Activated CD8-positive, alpha-beta T cell treated with anti-CD3 and anti-CD28 coated beads for 36 hours (primary cell): ENCODE results near the gene ZSWIM5. TPM values are rescaled to one million over a fixed set of nuclear protein-coding genes. Genes with fewer than 3 reads are reported as not detected.
"Not testable (repeated sequence)": the region's sequence is repeated elsewhere in the genome, so short reads cannot be mapped to it uniquely, and the experiment has no call there.

Experiments used
- ATAC-seq: fragments of 200-7000 bp; cut with Tn5 transposase; one replicate; pipeline ENCODE4 v1.10.0; 2021; ENCODE audit warnings: mild to moderate bottlenecking, moderate library complexity
- CTCF ChIA-PET: fragments of 350-600 bp; sonication (Branson Sonifier 250); formaldehyde crosslinking; loops from one replicate; lab custom pipeline; 2021; ENCODE audit warnings: antibody characterized with exemption; lab: Charles Lee
- POLR2A ChIA-PET: fragments of 350-600 bp; sonication (Branson Sonifier 250); formaldehyde crosslinking; loops from one replicate; lab custom pipeline; 2021; ENCODE audit warnings: antibody characterized with exemption; lab: Charles Lee
- DNase-seq: peaks from one replicate; pipeline ENCODE4 v3.0.0-alpha.2; 2020
- H3K27ac Mint-ChIP-seq: one replicate; pipeline ENCODE4 v1.8.0; 2021; ENCODE audit warnings: mild to moderate bottlenecking, mixed read lengths
- H3K27me3 Mint-ChIP-seq: one replicate; pipeline ENCODE4 v1.8.0; 2021; ENCODE audit warnings: mixed read lengths
- H3K36me3 Mint-ChIP-seq: one replicate; pipeline ENCODE4 v1.8.0; 2021; ENCODE audit warnings: low read depth, mixed read lengths
- H3K4me1 Mint-ChIP-seq: one replicate; pipeline ENCODE4 v1.8.0; 2021; ENCODE audit warnings: low read depth, mixed read lengths
- H3K4me3 Mint-ChIP-seq: one replicate; pipeline ENCODE4 v1.8.0; 2021; ENCODE audit warnings: mild to moderate bottlenecking, moderate library complexity, mixed read lengths
- H3K9me3 Mint-ChIP-seq: one replicate; pipeline ENCODE4 v1.8.0; 2021; ENCODE audit warnings: mixed read lengths
- CTCF ChIP-seq: fragments of 200-600 bp; IDR thresholded peaks from one replicate; pipeline ENCODE4 v1.8.0; 2022; ENCODE audit warnings: antibody characterized with exemption, mild to moderate bottlenecking
- intact Hi-C: fragments of 100-400 bp; cut with micrococcal nuclease; formaldehyde crosslinking; loops from one replicate; pipeline ENCODE4 v1.10.0; 2022
- total RNA-seq, 2 experiments: library from RNA; stranded (reverse); gene quantifications; one replicate each; pipeline ENCODE4 v1.2.3, GENCODE V29; 2021

The ZSWIM5 gene
- total RNA-seq, 2 experiments from 2014 or later: 0.70 to 0.87 TPM

DNA sequence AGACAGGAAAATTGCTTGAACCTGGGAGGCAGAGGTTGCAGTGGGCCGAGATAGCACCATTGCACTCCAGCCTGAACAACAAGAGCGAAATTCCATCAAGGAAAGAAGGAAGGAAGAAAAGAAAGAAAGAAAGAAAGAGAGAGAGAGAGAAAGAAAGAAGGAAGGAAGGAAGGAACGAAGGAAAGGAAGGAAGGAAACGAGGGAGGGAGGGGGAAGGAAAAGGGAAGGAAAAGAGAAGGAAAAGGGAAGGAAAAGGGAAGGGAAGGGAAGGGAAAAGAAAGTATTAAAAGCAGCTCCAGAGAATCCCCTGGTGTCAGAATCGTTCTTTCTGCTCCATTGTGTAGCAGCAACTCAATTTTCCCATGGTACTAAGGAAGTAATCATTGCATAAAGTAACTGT lies 19.2 kb upstream of the ZSWIM5 start:
- intact Hi-C loops: no loop called here

GRCh38 chr1:45223710-45224109 lies 17.3 kb upstream of the ZSWIM5 start:
- ATAC-seq, H3K4me1 Mint-ChIP-seq, H3K27me3 Mint-ChIP-seq, POLR2A ChIA-PET, DNase-seq, H3K27ac Mint-ChIP-seq, H3K9me3 Mint-ChIP-seq, intact Hi-C loops, H3K36me3 Mint-ChIP-seq, H3K4me3 Mint-ChIP-seq: not testable (repeated sequence)
- CTCF ChIA-PET: interaction anchor here (0.7 kb wide), 1 partner anchor 207 kb away, joined by 3 read pairs; no protein-coding TSS in a partner anchor

More for the DNA sequence above, 19.2 kb upstream of the ZSWIM5 start:
- Mint-ChIP-seq H3K27me3 (peaks cover 2% of the 10 kb centered on the region), H3K36me3 (no peaks in the 10 kb centered on the region), H3K4me3 (no peak overlapping the region), H3K9me3 (no peaks in the 10 kb centered on the region), H3K4me1 (peaks cover 2% of the 10 kb centered on the region), H3K27ac (no peak overlapping the region)
- ChIA-PET CTCF (no interaction called here), POLR2A (no interaction called here)
- DNase-seq (no peak), ATAC-seq (no peak)
- TF ChIP-seq CTCF: no peak

- H3K4me3 Mint-ChIP-seq: no peak overlapping the region
- H3K27me3 Mint-ChIP-seq: peaks cover 4% of the 10 kb centered on the region
- DNase-seq (no peak), ATAC-seq (no peak)
- intact Hi-C loops: no loop called here
- no peaks in the 10 kb centered on the region for H3K9me3 Mint-ChIP-seq
- H3K36me3 Mint-ChIP-seq: no peaks in the 10 kb centered on the region
- CTCF ChIA-PET: interaction anchor here (1.0 to 1.4 kb wide), 3 partner anchors 9 to 82 kb away, joined by 3 read pairs; no protein-coding TSS in a partner anchor
- H3K27ac Mint-ChIP-seq: no peak overlapping the region
- POLR2A ChIA-PET: interaction anchor here (0.8 kb wide), 1 partner anchor 1177 kb away, joined by 3 read pairs; no protein-coding TSS in a partner anchor
- TF ChIP-seq CTCF: no peak
- no peaks in the 10 kb centered on the region for H3K4me1 Mint-ChIP-seq
Measured at GRCh38 chr1:45221716-45222115, 15.3 kb upstream of the ZSWIM5 start.

DNA sequence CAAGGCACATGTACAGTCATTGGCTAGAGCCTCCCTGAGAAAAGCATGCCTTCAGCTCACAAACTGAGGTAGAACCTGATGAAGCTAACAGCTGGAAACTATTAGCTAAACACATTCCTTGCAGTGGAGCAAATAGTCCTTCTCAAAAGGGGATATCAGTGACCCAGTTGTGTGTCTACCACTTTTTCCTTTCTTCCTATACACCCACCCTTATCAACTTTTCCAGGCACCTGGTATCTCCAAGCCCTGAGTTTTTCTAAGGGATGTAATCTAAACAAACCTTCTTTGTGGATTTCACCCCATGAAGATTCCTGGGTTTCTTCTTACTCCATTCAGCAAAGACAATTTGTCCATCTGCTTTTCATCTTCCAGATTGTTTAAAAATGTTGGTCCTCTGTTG lies 10.5 kb upstream of the ZSWIM5 start:
- ATAC-seq: no peak
- CTCF ChIA-PET: no interaction called here
- Mint-ChIP-seq H3K9me3 (no peaks in the 10 kb centered on the region), H3K36me3 (no peaks in the 10 kb centered on the region), H3K4me3 (no peak overlapping the region), H3K27me3 (peaks cover 1% of the 10 kb centered on the region), H3K4me1 (no peaks in the 10 kb centered on the region), H3K27ac (no peak overlapping the region)
- no peak for DNase-seq
- POLR2A ChIA-PET: no interaction called here
- intact Hi-C loops: no loop called here
- TF ChIP-seq CTCF: no peak

DNA sequence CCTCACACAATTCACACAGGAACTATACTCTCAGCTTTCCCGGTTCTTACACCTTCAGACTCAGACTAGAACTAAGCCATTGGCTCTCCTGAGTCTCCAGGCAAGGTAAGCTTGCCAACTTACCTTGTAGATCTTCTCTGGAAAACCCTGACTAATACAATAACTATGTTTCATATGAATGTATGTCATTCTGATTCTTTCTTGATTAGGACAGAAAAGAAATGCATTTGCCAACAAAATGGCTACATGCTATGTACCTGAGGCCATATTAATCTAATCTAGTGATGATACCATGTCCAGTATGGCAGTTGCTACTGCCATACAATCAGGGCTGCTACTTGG lies 9.8 kb upstream of the ZSWIM5 start:
- H3K27me3 Mint-ChIP-seq: peaks cover 2% of the 10 kb centered on the region
- intact Hi-C loops: no loop called here
- H3K4me1 Mint-ChIP-seq: no peaks in the 10 kb centered on the region
- no peaks in the 10 kb centered on the region for H3K9me3 Mint-ChIP-seq
- H3K27ac Mint-ChIP-seq: no peak overlapping the region
- ChIA-PET CTCF (no interaction called here), POLR2A (interaction anchor here (0.5 kb wide), 1 partner anchor 91 kb away, joined by 4 read pairs; no protein-coding TSS in a partner anchor)
- no peak for TF ChIP-seq CTCF
- no peaks in the 10 kb centered on the region for H3K36me3 Mint-ChIP-seq
- no peak overlapping the region for H3K4me3 Mint-ChIP-seq
- ATAC-seq (no peak), DNase-seq (no peak)
